PFSK-1 (cell line): ENCODE data around the gene NCAN.

Experiments used
- POLR2AphosphoS5 ChIP-seq: IDR thresholded peaks from 2 replicates; pipeline ENCODE4 v1.6.1; 2012; ENCODE audit warnings: low read depth, mild to moderate bottlenecking, control low read depth, low read length, moderate library complexity
- SIN3A ChIP-seq: IDR thresholded peaks from 2 replicates; pipeline ENCODE4 v1.6.1; 2012; ENCODE audit warnings: mild to moderate bottlenecking, low read length, moderate library complexity, borderline replicate concordance; ENCODE audit not compliant: insufficient read depth
- TAF1 ChIP-seq: IDR thresholded peaks from 2 replicates; pipeline ENCODE4 v1.6.1; 2012; ENCODE audit warnings: low read length, control low read depth, borderline replicate concordance; ENCODE audit not compliant: insufficient read depth

GRCh38 chr19:19193926-19194325 lies 17.8 kb upstream of the NCAN start:
- TF ChIP-seq POLR2AphosphoS5 (no peak), SIN3A (no peak), TAF1 (no peak)
